Femur (tissue), 1 donor: ENCODE results near the gene TMEM117.
"Not testable (repeated sequence)": the region's sequence is repeated elsewhere in the genome, so short reads cannot be mapped to it uniquely, and the experiment has no call there.

Experiments
- DNase-seq: peaks from one replicate; pipeline ENCODE4 v3.0.0-alpha.2; 2017

Gene TMEM117

GRCh38 chr12:43968736-43969135 is 132.9 kb downstream of the TMEM117 start:
- no peak for DNase-seq

- DNase-seq = no peak
These were observed 134.0 kb downstream of the TMEM117 start for GRCh38 chr12:43969882-43970281.

- no peak for DNase-seq
These were observed 137.5 kb downstream of the TMEM117 start for GRCh38 chr12:43973385-43973784.

- DNase-seq = no peak
These were observed 138.1 kb downstream of the TMEM117 start for GRCh38 chr12:43973993-43974392.

- no peak for DNase-seq
These were observed 140.1 kb downstream of the TMEM117 start for GRCh38 chr12:43976027-43976426.

- DNase-seq = no peak
These were observed 142.7 kb downstream of the TMEM117 start for GRCh38 chr12:43978556-43978955.

- DNase-seq = no peak
These were observed 143.6 kb downstream of the TMEM117 start for GRCh38 chr12:43979450-43979849.

- DNase-seq = no peak
These were observed 144.8 kb downstream of the TMEM117 start for GRCh38 chr12:43980627-43981191.

GRCh38 chr12:43981726-43982125 is 145.8 kb downstream of the TMEM117 start:
- DNase-seq = no peak

GRCh38 chr12:43982544-43982943 is 146.7 kb downstream of the TMEM117 start:
- no peak for DNase-seq

- DNase-seq = no peak
These were observed 153.1 kb downstream of the TMEM117 start for GRCh38 chr12:43988838-43989560.

GRCh38 chr12:43992856-43993255 is 157.0 kb downstream of the TMEM117 start:
- DNase-seq = no peak

GRCh38 chr12:44000309-44000952 is 164.6 kb downstream of the TMEM117 start:
- no peak for DNase-seq

GRCh38 chr12:44002607-44003006 is 166.7 kb downstream of the TMEM117 start:
- DNase-seq = no peak

GRCh38 chr12:44003721-44004120 is 167.8 kb downstream of the TMEM117 start:
- no peak for DNase-seq

GRCh38 chr12:44015333-44015941 is 179.6 kb downstream of the TMEM117 start:
- no peak for DNase-seq

- DNase-seq = no peak
These were observed 181.3 kb downstream of the TMEM117 start for GRCh38 chr12:44017216-44017615.

- DNase-seq = no peak
These were observed 183.2 kb downstream of the TMEM117 start for GRCh38 chr12:44019118-44019517.

GRCh38 chr12:44020555-44020954 is 184.7 kb downstream of the TMEM117 start:
- no peak for DNase-seq

- DNase-seq = no peak
These were observed 185.6 kb downstream of the TMEM117 start for GRCh38 chr12:44021471-44021971.

GRCh38 chr12:44025499-44025898 is 189.6 kb downstream of the TMEM117 start:
- DNase-seq = no peak

GRCh38 chr12:44026046-44026445 is 190.2 kb downstream of the TMEM117 start:
- DNase-seq = no peak

- not testable (repeated sequence) for DNase-seq
These were observed 191.0 kb downstream of the TMEM117 start for GRCh38 chr12:44026926-44027325.

GRCh38 chr12:44029194-44029593 is 193.3 kb downstream of the TMEM117 start:
- no peak for DNase-seq
